Stomach (tissue), 9 donors: ENCODE results near the gene ADM. TPM values are rescaled to one million over a fixed set of nuclear protein-coding genes. Genes with fewer than 3 reads are reported as not detected.

Experiments
- DNase-seq, 2 donors: peaks; one replicate each; pipeline versions ENCODE4 v3.0.0 to v3.0.0-alpha.2; 2013 to 2019
- H3K27ac ChIP-seq, 5 donors: fragments of 200-600 bp in 4 of 5; sonication (generic) in 4 of 5; one replicate each; pipeline ENCODE4 v1.5.1; 2013 to 2019; ENCODE audit warnings: mild to moderate bottlenecking in 1 of 5, moderate library complexity in 1 of 5
- H3K27me3 ChIP-seq, 3 donors: fragments of 200-600 bp; sonication (generic); one replicate each; pipeline ENCODE4 v1.5.1; 2017 to 2019; ENCODE audit warnings: mixed run types in 1 of 3
- H3K36me3 ChIP-seq, 4 donors: fragments of 200-600 bp; sonication (generic); 1 replicate in 3 of 4; 2 replicates in 1 of 4; pipeline ENCODE4 v1.5.1; 2016 to 2019
- H3K4me1 ChIP-seq, 4 donors: fragments of 200-600 bp; sonication (generic); one replicate each; pipeline ENCODE4 v1.5.1; 2016 to 2019
- H3K4me3 ChIP-seq, 4 donors: fragments of 200-600 bp; sonication (generic) in 3 of 4; one replicate each; pipeline ENCODE4 v1.5.1; 2016 to 2019; ENCODE audit warnings: mild to moderate bottlenecking in 1 of 4
- H3K9me3 ChIP-seq, 4 donors: fragments of 200-600 bp; sonication (generic); one replicate each; pipeline ENCODE4 v1.5.1; 2016 to 2019
- CTCF ChIP-seq, 7 experiments: fragments of 450-650 bp in 4 of 7; fragments of 200-600 bp in 3 of 7; sonication (generic) in 3 of 7; IDR thresholded peaks; one replicate each; pipeline ENCODE4 v1.5.1; 2016 to 2019; ENCODE audit warnings: antibody characterized with exemption in 7 of 7, control low read depth in 2 of 7, mild to moderate bottlenecking in 1 of 7
- EP300 ChIP-seq: sonication (generic); formaldehyde crosslinking; IDR thresholded peaks from one replicate; pipeline ENCODE4 v1.6.1; 2017; ENCODE audit warnings: antibody characterized with exemption
- POLR2A ChIP-seq, 4 donors: fragments of 450-650 bp; IDR thresholded peaks; one replicate each; pipeline ENCODE4 v1.6.1; 2016; ENCODE audit warnings: antibody characterized with exemption in 4 of 4, control low read depth in 2 of 4, mild to moderate bottlenecking in 1 of 4, moderate library complexity in 1 of 4
- POLR2AphosphoS5 ChIP-seq, 3 donors: sonication (generic); formaldehyde crosslinking; IDR thresholded peaks; one replicate each; pipeline ENCODE4 v1.6.1; 2016; ENCODE audit warnings: antibody characterized with exemption in 3 of 3
- WGBS, 5 donors: extraction: QIAGEN DNeasy Blood & Tissue Kit in 3 of 5; methylation state at CpG; one replicate each; pipeline versions ENCODE4 v1.1.5 to v1.1.7; 2013 to 2018; 5-methylcytosine and 5-hydroxymethylcytosine counted together
- intact Hi-C: fragments of 100-400 bp; cut with DNase I; formaldehyde crosslinking; loops from one replicate; pipeline ENCODE4 v1.15.1; 2023; ENCODE audit warnings: low total_unique reads
- polyA plus RNA-seq, 3 donors: library from polyadenylated mRNA; stranded (reverse); fragments of 200-250 nt; gene quantifications; one replicate each; pipeline ENCODE4 v1.2.3, GENCODE V29; 2013
- total RNA-seq, 5 donors: library from RNA; depleted of rRNA; stranded (reverse); fragments of >200 nt; gene quantifications; one replicate each; pipeline versions ENCODE4 v1.1.0 to v1.2.3, GENCODE V29; 2014 to 2016
- donor health status: healthy with polysubstance abuse.
- donor health status: Bipolar disorder and iron deficiency.
- donor health status: healthy.

ADM gene
- total and polyA plus RNA-seq, 8 donors = 14.3 to 144 (median 35.1) TPM

GRCh38 chr11:10349281-10349665 is 44.4 kb downstream of the ADM start:
- H3K9me3 ChIP-seq = no peaks in the 10 kb centered on the region
- H3K36me3 ChIP-seq = no peaks in the 10 kb centered on the region
- no peak overlapping the region for H3K4me3 ChIP-seq
- H3K4me1 ChIP-seq = peaks cover 14 to 23% (median 16%) of the 10 kb centered on the region in 4 donors
- TF ChIP-seq POLR2AphosphoS5 (IDR thresholded peaks at IDR 0.05) = no peak
- no peak for TF ChIP-seq POLR2A (IDR thresholded peaks at IDR 0.05)
- TF ChIP-seq CTCF (IDR thresholded peaks at IDR 0.05) = no peak
- no peak for TF ChIP-seq EP300
- intact Hi-C loops = no loop called here
- no peak overlapping the region for H3K27ac ChIP-seq
- no peak for DNase-seq
- no peaks in the 10 kb centered on the region for H3K27me3 ChIP-seq

GRCh38 chr11:10349806-10350205 is 44.9 kb downstream of the ADM start:
- H3K4me1 ChIP-seq = peaks cover 14 to 23% (median 16%) of the 10 kb centered on the region in 4 donors
- H3K36me3 ChIP-seq = no peaks in the 10 kb centered on the region
- H3K27me3 ChIP-seq = no peaks in the 10 kb centered on the region
- no peak overlapping the region for H3K27ac ChIP-seq
- WGBS, 5 donors = 83 to 96% (median 90%) methylated on average over 1 of the region's 1 CpG
- TF ChIP-seq CTCF (IDR thresholded peaks at IDR 0.05) (no peak), EP300 (no peak), POLR2AphosphoS5 (IDR thresholded peaks at IDR 0.05) (no peak), POLR2A (IDR thresholded peaks at IDR 0.05) (no peak)
- H3K9me3 ChIP-seq = no peaks in the 10 kb centered on the region
- DNase-seq = no peak
- intact Hi-C loops = no loop called here
- no peak overlapping the region for H3K4me3 ChIP-seq

- Histone ChIP-seq H3K36me3 (no peaks in the 10 kb centered on the region), H3K4me3 (no peak overlapping the region), H3K4me1 (peaks cover 14 to 23% (median 16%) of the 10 kb centered on the region in 4 donors), H3K9me3 (no peaks in the 10 kb centered on the region), H3K27me3 (no peaks in the 10 kb centered on the region), H3K27ac (peak overlapping the region in 1 of 5 donors; percentile 28)
- intact Hi-C loops = no loop called here
- DNase-seq = no peak
- TF ChIP-seq EP300 (no peak), CTCF (IDR thresholded peaks at IDR 0.05) (no peak), POLR2AphosphoS5 (IDR thresholded peaks at IDR 0.05) (no peak), POLR2A (IDR thresholded peaks at IDR 0.05) (no peak)
Observed at GRCh38 chr11:10350334-10350733, 45.5 kb downstream of the ADM start.

GRCh38 chr11:10351435-10351764 is 46.5 kb downstream of the ADM start:
- Histone ChIP-seq H3K4me1 (peaks cover 14 to 23% (median 16%) of the 10 kb centered on the region in 4 donors), H3K4me3 (no peak overlapping the region), H3K27ac (peak overlapping the region; percentile 68 to 84 (median 75)), H3K36me3 (no peaks in the 10 kb centered on the region), H3K27me3 (no peaks in the 10 kb centered on the region), H3K9me3 (no peaks in the 10 kb centered on the region)
- 8 to 18% (median 12%) methylated on average over 2 to 5 of the region's 5 CpGs for WGBS, 5 donors
- TF ChIP-seq POLR2AphosphoS5 (IDR thresholded peaks at IDR 0.05) (no peak), POLR2A (IDR thresholded peaks at IDR 0.05) (no peak)
- intact Hi-C loops = no loop called here
- peak in 1 of 2 donors; percentile 34 for DNase-seq

- DNase-seq = peak; percentile 53 to 90
- intact Hi-C loops = no loop called here
- H3K4me1 ChIP-seq = peaks cover 14 to 23% (median 16%) of the 10 kb centered on the region in 4 donors
- no peaks in the 10 kb centered on the region for H3K27me3 ChIP-seq
- peak overlapping the region; percentile 68 to 84 (median 75) for H3K27ac ChIP-seq
- 51 to 61% (median 55%) methylated on average over 20 of the region's 20 CpGs for WGBS, 5 donors
- no peaks in the 10 kb centered on the region for H3K9me3 ChIP-seq
- no peaks in the 10 kb centered on the region for H3K36me3 ChIP-seq
- no peak overlapping the region for H3K4me3 ChIP-seq
- TF ChIP-seq POLR2AphosphoS5 (IDR thresholded peaks at IDR 0.05) (peak; percentile 19 to 88 (median 80)), POLR2A (IDR thresholded peaks at IDR 0.05) (no peak), EP300 (no peak), CTCF (IDR thresholded peaks at IDR 0.05) (no peak)
Observed at GRCh38 chr11:10351765-10352641, 47.1 kb downstream of the ADM start.
